HG03575 (cell line): ENCODE measurements around the gene SSTR3.
"Not testable (repeated sequence)": the region's sequence is repeated elsewhere in the genome, so short reads cannot be mapped to it uniquely, and the experiment has no call there.

Experiments
- ATAC-seq: cut with Tn5 transposase; IDR thresholded peaks from one replicate; pipeline ENCODE4 v1.9.1; 2021; ENCODE audit not compliant: unreplicated experiment, insufficient number of reproducible peaks, low FRiP score; ENCODE audit errors: extremely low read depth

The SSTR3 gene

DNA sequence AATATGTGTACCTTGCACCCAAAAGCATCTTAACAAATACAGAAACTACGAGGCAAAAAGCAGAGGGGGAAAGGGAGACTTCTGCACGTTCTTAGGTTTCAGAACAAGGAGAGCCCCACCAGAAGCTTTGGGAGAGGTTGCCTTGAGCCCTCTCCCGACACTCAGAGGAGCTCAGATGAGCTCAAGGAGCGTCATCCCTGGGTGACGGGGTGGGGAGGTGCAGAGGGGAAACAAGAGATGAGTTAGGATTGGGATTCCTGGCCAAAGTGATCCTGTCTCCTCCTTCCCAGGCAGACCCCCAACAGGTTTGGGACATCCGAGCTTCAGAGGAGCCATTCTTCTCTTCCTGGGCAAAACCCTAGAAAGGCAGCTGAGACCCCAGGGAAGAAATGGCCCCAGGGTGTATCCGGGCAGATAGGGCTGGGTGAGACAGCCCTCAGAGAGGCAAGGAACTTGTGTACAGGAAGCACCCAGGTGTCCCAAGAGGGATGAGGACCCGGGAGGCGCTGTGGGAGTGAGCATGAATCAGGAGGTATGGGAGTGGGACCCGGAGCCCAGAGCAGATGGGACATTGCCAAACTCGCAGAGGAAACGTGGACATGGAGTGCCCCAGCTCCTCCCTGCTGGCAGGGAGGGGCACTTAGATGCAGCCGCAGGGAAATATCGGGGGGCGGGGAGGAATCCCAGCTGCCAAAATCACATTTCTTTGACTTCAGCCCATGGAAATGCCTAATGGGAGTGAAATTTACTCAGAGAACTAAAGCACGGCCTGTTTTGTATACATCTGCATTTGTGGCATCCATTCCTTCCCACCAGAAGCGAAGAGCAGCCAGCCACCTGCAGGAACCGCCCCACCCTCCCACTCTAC lies 36.6 kb downstream of the SSTR3 start:
- ATAC-seq = no peak

- no peak for ATAC-seq
Observed at GRCh38 chr22:37174964-37175363, 37.3 kb downstream of the SSTR3 start.

DNA sequence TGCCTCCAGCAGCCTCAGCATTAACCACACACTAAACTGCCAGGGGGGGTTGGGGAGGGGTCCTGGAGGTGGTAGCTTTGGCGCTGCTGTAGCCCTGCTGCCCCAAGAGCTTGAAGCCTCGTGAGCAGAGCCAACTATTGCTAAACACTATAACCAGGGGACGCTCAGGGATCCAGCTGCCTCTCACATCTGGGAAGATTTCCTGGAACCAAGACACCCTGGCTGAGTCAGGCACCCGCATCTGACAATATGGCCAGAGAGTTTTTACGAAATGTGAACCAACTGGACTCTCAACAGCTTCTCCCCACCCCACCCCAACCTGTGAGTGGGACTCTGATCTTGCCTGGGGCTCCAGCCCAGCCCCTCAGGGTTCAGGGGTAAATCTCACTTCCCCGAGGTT lies 38.6 kb downstream of the SSTR3 start:
- ATAC-seq = no peak

DNA sequence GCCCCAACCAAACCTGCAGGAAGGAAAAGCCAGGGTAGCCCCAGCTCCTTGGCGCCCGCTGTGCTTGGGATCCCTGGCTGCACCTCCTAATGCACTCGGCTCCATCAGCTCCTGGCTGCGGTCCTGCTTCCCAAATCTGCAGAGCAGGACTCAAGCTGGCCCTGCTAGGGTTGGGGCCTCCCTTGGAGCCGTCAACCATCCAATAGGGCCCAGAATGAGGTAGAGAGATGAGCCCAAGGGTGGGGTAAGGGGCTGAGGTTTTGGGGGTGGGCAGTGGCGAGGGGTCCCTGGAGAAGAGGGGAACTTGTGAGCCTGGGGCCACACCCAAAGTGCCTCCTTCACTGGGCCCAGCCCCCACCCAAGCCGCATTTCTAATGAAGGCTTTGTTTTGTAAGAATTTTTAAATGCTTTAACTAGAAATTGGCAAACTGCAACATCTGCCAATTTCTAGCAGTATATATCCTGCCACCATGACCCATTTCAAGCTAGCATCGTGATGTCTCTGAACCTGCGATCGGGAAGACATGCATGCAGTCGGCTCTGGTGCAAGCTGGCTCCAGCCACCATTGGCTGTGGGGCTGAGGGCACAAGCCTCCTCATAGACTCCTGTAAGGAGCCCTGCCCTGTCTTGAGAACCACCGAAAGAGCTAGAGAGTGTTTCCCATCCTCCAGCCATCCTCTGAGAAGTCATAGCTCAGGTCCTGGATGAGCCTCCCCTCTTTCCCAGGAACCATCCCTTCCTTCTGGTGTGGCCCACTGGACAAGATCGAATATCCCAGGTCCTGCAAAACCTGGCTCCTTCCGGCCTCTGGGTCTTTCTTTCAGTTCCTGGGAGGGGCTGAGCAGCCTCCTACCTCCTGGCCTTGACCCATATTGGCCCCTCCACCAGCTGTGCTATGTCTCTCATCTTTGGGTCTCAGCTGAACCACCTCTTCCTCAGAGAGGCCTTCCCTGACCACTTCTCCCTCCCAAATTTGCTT lies 39.7 kb downstream of the SSTR3 start:
- no peak for ATAC-seq

- no peak for ATAC-seq
Observed at GRCh38 chr22:37171662-37172061, 40.6 kb downstream of the SSTR3 start.

DNA sequence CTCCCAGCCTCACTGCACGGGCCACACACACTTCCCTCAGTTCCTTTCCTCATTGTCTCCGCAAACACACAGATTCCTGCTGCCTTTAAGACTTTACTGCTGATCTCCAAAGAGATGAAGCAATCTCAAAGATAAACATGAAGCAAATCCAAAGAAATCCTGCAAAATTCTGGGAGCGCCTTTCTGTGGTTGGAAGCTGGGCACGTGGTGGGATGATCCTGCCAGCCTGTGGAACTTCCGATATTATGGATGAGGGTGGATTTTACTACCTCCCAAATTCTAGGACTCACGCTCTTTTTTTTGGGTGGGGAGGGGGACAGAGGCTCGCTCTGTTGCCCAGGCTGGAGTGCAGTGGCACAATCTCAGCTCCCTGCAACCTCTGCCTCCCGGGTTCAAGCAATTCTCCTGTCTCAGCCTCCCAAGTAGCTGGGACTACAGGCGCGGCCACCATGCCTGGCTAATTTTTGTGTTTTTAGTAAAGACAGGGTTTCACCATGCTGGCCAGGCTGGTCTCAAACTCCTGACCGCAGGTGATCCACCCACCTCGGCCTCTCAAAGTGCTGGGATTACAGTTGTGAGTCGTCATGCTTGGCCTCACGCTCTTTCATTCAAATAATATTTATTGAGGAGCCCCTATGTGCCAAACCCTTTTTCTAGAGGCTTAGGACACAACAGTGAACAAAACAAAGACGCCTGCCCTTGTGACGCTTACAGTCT lies 41.4 kb downstream of the SSTR3 start:
- not testable (repeated sequence) for ATAC-seq

DNA sequence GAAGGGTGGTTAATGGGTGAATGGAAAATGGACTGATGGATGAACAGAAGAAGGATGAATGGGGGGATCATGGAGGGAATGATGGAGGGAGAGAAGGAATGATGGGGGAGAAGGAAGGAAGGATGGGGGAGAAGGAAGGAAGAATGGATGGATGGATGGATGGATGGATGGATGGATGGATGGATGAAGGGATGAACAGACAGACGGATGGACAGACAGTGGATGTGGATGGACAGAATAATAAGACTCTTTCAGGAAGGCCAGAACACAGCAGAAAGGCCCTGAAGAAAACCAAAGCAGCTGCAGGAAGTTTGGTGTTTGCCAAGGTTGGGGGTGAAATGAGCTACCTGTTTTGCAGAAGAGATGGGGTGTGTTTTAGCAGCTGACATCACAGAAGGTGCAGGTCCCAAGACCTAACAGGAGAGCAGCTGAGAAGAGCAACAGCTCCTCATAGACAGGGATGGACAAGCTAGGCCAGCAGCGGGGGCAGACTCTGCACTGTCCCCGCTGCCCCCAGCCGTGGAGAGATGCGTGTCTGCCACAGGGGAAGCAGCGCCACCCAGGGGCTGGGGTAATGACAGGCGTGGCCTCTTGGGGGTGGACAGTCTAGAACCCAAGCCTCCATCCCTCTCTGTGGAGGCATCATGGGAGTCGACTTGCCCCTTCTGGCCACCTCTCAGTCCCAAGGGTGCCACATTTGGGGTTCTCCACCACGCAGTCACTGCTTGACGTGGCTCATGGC lies 42.2 kb downstream of the SSTR3 start:
- ATAC-seq = no peak

DNA sequence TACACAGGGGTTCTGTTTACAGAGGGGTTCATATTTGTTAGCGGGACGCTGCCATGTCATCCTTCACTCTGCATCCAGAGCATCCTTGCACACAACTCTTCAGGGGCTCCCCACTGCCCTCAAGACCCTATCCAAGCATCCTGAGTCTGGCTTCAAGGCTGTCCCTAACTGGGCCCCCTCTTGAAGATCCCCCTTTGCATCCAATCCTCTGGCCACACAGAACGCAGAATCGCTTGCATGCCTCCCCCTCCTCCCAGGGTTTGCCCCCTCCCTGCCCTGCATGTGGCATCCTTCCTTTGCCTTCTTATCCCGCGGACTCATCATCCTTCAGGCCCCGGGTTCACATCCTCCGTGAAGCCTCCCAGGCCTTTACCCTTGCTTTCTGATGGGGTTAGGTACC lies 42.9 kb downstream of the SSTR3 start:
- no peak for ATAC-seq

DNA sequence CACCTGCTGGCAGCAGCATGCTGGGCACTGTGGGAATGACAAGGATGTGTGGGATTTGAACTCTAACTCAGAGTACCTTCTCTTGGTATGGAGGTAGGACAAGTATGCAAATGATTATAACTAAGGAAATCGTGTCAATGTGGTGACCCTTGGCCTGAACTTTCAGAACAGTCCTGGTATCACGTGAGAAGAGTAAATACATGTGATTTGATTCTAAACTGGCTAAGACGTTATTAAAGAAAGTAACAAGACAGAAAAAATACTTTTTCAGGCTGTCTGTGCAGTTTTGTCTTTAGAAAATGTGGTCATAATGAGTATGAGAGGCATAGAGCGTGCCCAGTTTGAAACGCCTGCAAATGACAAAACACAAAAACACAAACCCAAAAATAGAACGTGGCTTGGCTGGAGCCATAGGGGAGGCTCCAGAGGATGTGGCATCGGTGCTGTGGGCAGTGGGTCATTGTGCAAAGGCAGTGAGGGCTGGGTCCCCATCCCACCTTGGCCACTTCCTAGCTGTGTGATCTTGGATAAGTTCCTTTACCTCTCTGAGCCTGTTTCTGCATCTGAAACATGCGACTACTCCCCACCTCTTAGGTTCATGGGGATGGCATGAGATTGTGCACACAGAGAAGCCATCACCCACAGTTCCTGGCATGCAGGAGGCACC lies 44.2 kb downstream of the SSTR3 start:
- ATAC-seq = no peak

DNA sequence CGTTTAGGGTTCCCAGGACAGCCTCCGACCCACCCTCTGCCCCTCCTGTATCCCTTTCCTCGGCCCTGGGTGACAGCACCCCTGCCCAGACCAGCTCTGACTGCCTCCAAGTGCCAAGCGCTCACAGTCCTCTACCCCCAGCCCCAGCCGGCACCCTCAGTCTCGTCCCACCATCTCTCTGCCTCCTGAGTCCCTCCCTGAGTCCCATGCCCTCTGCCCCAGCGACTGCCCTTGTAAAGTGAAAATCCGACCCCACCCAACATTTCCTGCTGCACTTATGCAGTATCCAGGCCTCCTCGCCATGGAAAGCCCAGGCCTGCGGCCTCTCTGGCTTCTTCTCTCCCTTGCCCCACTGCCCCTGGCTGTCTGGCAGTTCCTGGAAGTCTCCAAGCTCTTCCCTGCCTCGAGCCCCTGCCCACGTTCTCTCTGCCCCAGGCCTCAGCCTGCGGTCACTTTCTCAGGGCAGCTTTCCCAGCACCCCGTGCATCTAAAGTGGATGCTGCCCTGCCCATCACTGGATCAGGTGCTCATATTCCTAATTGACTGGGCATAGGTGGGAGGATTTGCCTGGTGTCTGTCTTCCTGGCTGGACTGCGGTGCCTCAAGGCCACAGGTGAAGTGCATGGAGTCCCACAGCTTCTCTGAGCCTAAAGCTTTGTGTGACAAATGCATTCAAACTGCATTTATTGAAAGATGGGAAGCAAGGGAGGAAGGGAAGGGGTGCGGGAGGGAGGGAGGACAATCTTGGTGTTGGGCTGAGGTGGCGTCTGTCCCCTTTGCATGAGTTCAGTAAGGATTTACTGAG lies 44.9 kb downstream of the SSTR3 start:
- ATAC-seq = no peak

DNA sequence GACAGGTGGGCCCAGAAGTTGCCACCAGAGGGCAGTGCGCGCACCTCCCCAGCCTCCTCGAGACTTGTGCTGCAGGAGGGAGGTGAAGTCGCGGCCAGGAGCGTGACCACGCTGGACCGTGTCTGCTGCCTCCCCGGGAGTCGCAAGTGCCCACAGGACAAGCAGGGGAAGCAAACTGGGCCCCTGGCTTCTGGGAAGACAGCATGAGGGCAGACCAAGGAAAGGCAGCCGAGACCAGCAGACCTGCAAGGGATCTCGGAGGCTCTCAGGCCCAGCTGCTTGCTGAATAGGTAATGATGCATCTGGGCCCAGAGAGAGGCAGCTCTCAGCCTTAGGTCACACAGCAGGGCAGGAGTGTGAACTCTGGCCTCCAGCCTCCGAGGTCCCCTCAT lies 45.6 kb downstream of the SSTR3 start:
- no peak for ATAC-seq

- ATAC-seq = no peak
Observed at GRCh38 chr22:37165940-37166674, 46.2 kb downstream of the SSTR3 start.

GRCh38 chr22:37165066-37165465 lies 47.2 kb downstream of the SSTR3 start:
- ATAC-seq = no peak

DNA sequence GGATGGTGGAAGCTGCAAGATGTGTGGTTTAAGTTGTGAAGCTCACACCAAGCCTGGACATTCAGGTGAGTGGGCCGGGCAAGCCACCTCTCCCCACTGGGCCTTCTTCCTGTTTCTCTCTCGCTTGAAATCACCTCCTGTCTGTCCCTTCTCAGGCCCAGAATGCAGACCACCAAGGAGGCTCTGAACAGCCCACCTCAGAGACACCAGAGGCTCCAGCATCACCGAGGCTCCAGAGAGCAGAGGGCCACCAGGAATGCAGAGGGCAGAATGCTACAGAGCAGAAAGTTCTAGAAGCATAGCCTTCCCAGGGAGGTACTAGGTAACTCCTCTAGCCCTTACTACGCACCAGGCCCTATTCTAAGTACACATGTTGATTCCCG lies 47.8 kb downstream of the SSTR3 start:
- ATAC-seq = no peak

DNA sequence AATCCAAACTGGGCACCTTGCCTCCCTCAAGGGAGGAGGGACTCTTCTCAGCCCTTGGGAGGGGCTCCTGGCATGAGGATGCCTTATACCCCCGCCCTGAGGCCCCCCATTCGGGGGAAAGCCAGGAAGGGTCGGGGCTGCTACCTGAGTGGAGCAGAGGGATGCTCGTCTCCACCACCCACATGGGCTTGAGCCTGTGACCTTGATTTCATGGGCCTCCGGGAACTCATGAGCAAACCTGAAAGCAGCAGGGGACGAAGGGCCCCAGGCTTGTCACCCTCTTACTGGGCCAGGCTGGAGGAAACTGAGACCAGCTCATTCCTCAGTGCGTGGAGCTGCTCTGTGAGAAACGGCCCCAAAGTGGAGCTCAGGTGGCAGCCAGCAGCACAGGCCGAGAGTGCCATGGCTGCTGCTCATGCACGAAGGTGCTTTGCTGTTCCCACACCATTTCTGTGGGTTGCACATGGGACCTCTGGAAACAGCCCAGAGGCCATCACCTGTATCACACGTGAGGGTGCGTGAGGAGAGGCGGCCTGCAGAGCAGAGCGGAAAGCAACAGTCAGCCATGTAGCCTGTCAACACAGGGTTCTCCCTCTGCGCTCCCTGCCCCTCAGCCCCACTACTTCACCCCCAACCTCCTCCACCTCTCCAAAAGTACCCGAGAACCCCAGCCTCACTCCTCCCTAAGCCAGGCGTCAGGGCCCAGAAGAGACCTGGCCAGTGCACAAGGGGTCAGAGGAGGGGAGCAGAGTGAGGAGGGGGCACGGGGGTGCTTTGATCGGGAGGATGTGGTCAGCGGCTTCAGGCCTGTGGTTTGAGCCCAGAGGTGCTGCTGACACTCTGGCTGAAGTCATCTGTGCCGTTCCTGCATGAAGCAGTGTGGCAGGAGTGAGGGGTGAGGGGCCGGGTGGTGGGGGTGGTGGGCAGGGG lies 48.4 kb downstream of the SSTR3 start:
- no peak for ATAC-seq

GRCh38 chr22:37163096-37163489 lies 49.2 kb downstream of the SSTR3 start:
- ATAC-seq = no peak
